Upper lobe of left lung (tissue), 6 donors: ENCODE data around the gene PNPT1. TPM values are rescaled to one million over a fixed set of nuclear protein-coding genes. Genes with fewer than 3 reads are reported as not detected.
A peak's percentile ranks its signal among the peaks of the same experiment; 100 is the strongest.
"Not testable (repeated sequence)": the region's sequence is repeated elsewhere in the genome, so short reads cannot be mapped to it uniquely, and the experiment has no call there.

Experiments used
- ATAC-seq, 2 donors: fragments of 200-7000 bp; cut with Tn5 transposase; one replicate each; pipeline ENCODE4 v1.9.1; 2022; ENCODE audit warnings: mild to moderate bottlenecking in 2 of 2, moderate library complexity in 2 of 2; ENCODE audit not compliant: low FRiP score in 2 of 2
- DNase-seq, 2 donors: peaks; one replicate each; pipeline ENCODE4 v3.0.0-alpha.2; 2019 to 2020
- H3K27ac ChIP-seq, 4 donors: fragments of 200-600 bp; sonication (generic); one replicate each; pipeline ENCODE4 v1.5.1; 2016 to 2019
- H3K27me3 ChIP-seq, 4 donors: fragments of 200-600 bp; sonication (generic); one replicate each; pipeline ENCODE4 v1.5.1; 2017 to 2019
- H3K36me3 ChIP-seq, 4 donors: fragments of 200-600 bp; sonication (generic); one replicate each; pipeline ENCODE4 v1.5.1; 2016 to 2019
- H3K4me1 ChIP-seq, 4 donors: fragments of 200-600 bp; sonication (generic); one replicate each; pipeline ENCODE4 v1.5.1; 2018 to 2019
- H3K4me3 ChIP-seq, 4 donors: fragments of 200-600 bp; sonication (generic); one replicate each; pipeline ENCODE4 v1.5.1; 2017 to 2019; ENCODE audit warnings: mild to moderate bottlenecking in 2 of 4, moderate library complexity in 1 of 4
- H3K9me3 ChIP-seq, 4 donors: fragments of 200-600 bp; sonication (generic); one replicate each; pipeline ENCODE4 v1.5.1; 2018 to 2019
- EP300 ChIP-seq, 4 donors: sonication (generic); formaldehyde crosslinking; IDR thresholded peaks; one replicate each; pipeline ENCODE4 v1.5.1; 2017; ENCODE audit warnings: antibody characterized with exemption in 4 of 4, control low read depth in 2 of 4
- POLR2A ChIP-seq, 4 donors: fragments of 450-650 bp; IDR thresholded peaks; one replicate each; pipeline ENCODE4 v1.5.1; 2016 to 2017; ENCODE audit warnings: antibody characterized with exemption in 4 of 4, mild to moderate bottlenecking in 2 of 4
- POLR2AphosphoS5 ChIP-seq, 2 donors: sonication (generic); formaldehyde crosslinking; IDR thresholded peaks; one replicate each; pipeline ENCODE4 v1.5.1; 2017; ENCODE audit warnings: antibody characterized with exemption in 2 of 2
- WGBS, 2 donors: methylation state at CpG; one replicate each; pipeline ENCODE4 v1.1.5; 2017 to 2018; 5-methylcytosine and 5-hydroxymethylcytosine counted together
- total RNA-seq, 6 donors: library from RNA; depleted of rRNA in 4 of 6; stranded (reverse); fragments of >200 nt in 4 of 6; gene quantifications; one replicate each; pipeline versions ENCODE4 v1.1.0 to v1.2.1, GENCODE V29; 2016 to 2021
- TF ChIP-seq, protein P1 (sequence below), 6 experiments: fragments of 450-650 bp in 4 of 6; fragments of 200-600 bp in 2 of 6; sonication (generic) in 2 of 6; IDR thresholded peaks; one replicate each; pipeline ENCODE4 v1.5.1; 2016 to 2019; ENCODE audit warnings: antibody characterized with exemption in 6 of 6
- donor health status: DM: no; HTN: no; CAD: no; lungs with moderate emphysema.
- donor health status: DM: no; HTN: yes; CAD: no; lungs with severe emphysema.

PNPT1 gene
- total RNA-seq, 6 donors from 2014 or later, result 12.6 to 23.3 (median 15.1) TPM

DNA sequence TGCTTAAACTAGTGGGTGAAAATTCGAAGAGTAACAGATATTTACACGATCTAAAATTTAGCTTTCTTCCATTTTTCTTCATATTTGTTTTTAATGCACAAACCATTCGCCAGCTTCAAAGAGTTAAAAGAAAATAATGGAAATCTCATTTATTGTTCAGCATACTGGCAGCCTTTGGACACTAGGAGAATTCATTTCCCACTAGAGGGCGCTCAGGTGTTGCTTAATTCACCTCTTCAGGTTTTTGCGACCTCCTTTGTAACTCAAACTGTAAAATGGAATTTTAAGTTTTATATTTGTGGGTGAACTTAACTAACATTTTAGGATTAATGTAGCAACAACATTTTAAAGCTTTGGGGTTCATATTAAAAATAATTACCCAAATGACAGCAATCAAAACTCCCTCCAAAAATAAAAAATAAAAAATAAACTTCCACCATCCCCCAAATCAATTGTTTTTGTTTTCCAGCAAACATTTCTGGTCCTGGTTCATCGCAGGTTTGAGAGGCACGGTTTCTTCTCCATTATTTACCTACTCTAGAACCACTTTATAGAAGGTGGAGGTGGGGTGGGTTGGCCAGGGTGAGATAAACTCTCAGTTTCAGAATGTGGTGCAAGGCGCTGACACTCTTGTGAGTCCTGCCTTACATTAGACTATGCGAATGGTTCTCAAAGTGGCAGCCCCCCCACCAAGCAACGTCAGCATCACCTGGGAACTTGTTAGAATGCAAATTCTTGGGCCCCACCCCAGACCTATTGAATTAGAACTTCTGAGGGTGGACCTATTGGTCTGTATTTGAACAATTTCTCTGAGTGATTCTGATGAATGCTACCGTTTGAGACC is 24.7 kb upstream of the PNPT1 start:
- ATAC-seq (peak in 1 of 2 donors; percentile 77), DNase-seq (peak in 1 of 2 donors; percentile 37)
- Histone ChIP-seq H3K27ac (no peak overlapping the region), H3K4me3 (no peak overlapping the region), H3K9me3 (no peaks in the 10 kb centered on the region), H3K36me3 (no peaks in the 10 kb centered on the region), H3K27me3 (no peaks in the 10 kb centered on the region), H3K4me1 (no peaks in the 10 kb centered on the region)
- whole genome bisulfite sequencing, 2 donors, result 24 to 25% methylated on average over 11 of the region's 11 CpGs
- TF ChIP-seq POLR2A (IDR thresholded peaks at IDR 0.05), result no peak
- TF ChIP-seq, protein P1, sequence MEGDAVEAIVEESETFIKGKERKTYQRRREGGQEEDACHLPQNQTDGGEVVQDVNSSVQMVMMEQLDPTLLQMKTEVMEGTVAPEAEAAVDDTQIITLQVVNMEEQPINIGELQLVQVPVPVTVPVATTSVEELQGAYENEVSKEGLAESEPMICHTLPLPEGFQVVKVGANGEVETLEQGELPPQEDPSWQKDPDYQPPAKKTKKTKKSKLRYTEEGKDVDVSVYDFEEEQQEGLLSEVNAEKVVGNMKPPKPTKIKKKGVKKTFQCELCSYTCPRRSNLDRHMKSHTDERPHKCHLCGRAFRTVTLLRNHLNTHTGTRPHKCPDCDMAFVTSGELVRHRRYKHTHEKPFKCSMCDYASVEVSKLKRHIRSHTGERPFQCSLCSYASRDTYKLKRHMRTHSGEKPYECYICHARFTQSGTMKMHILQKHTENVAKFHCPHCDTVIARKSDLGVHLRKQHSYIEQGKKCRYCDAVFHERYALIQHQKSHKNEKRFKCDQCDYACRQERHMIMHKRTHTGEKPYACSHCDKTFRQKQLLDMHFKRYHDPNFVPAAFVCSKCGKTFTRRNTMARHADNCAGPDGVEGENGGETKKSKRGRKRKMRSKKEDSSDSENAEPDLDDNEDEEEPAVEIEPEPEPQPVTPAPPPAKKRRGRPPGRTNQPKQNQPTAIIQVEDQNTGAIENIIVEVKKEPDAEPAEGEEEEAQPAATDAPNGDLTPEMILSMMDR (IDR thresholded peaks at IDR 0.05), result peak in 5 of 6 experiments; percentile 61 to 78 (median 67)
- no peak for TF ChIP-seq EP300 (IDR thresholded peaks at IDR 0.05)
- no peak for TF ChIP-seq POLR2AphosphoS5 (IDR thresholded peaks at IDR 0.05)

DNA sequence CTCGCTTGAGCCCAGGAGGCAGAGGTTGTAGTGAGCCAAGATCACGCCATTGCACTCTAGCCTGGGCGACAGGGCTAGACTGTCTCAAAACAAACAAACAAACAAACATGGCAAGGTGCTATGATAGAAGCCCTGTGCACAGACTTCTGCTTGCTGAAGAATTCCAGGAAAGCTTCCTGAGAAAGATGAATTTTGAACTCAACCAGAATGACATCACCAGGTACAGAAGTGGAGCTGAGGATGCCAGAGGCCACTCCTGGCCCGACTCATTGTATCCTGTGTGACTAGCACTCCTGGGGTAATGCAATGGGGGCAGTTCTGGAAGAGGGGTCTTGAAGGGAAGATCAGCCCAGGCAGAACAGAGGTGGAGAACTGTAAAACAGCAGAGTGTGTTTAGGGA is 22.0 kb upstream of the PNPT1 start:
- ATAC-seq, result no peak

DNA sequence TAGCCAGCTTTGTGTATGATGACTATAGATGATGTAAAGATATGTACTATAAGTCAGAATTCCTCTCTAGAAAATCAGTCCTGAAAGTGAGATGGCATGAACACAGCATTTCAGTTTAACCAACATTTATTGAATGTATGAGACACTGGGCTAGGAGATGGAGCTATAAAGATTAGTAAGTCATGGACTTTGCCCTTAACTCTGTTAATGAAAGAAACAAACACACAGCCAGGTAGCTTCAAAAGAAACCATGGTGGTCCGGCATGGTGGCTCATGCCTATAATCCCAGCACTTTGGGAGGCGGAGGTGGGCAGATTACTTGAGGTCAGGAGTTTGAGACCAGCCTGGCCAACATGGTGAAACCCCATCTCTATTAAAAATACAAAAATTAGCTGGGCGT is 21.5 kb upstream of the PNPT1 start:
- H3K36me3 ChIP-seq, ATAC-seq: not testable (repeated sequence)
- WGBS, 2 donors, result 87 to 96% methylated on average over 3 of the region's 3 CpGs

More for the DNA sequence above, 22.0 kb upstream of the PNPT1 start:
- H3K27me3 ChIP-seq, result no peaks in the 10 kb centered on the region
- no peaks in the 10 kb centered on the region for H3K9me3 ChIP-seq
- no peak for DNase-seq
- WGBS, 2 donors, result 81% methylated on average over 4 of the region's 4 CpGs
- TF ChIP-seq, protein P1 (IDR thresholded peaks at IDR 0.05), result no peak
- TF ChIP-seq POLR2A (IDR thresholded peaks at IDR 0.05) (no peak), EP300 (IDR thresholded peaks at IDR 0.05) (no peak), POLR2AphosphoS5 (IDR thresholded peaks at IDR 0.05) (no peak)
- no peaks in the 10 kb centered on the region for H3K4me1 ChIP-seq
- H3K36me3 ChIP-seq, result no peaks in the 10 kb centered on the region
- H3K27ac ChIP-seq, result no peak overlapping the region
- H3K4me3 ChIP-seq, result no peak overlapping the region

DNA sequence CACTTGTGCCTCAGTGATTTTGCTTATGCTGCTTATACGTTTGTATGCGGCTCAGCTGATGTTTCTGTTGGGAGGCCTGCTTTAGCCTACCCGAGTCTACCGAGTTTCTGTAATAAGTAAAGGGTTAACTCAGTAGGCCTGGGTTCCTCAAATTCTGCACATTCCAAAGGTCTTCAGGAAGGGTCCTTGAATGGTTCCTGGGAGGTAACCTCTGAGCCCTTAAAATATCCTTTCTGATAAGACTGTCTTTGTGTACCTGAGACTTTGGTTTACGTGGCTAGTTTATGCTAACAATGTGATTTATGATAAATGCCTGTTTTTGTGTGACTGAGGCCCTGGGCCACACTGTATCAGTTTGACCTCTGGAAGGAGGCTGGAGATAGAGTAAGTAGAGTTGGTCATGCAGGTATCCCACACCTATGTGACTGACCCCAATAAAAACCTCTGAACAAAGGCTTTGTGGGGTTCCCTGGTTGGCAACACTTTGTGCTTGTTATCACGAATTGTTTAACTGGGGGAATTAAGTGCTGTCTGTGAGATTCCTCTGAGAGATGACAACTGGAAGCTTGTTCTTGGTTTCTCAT is 18.9 kb upstream of the PNPT1 start:
- 63% methylated on average over 5 to 6 of the region's 6 CpGs for WGBS, 2 donors
- TF ChIP-seq POLR2A (IDR thresholded peaks at IDR 0.05) (no peak), EP300 (IDR thresholded peaks at IDR 0.05) (no peak), POLR2AphosphoS5 (IDR thresholded peaks at IDR 0.05) (no peak)
- TF ChIP-seq, protein P1 (IDR thresholded peaks at IDR 0.05), result no peak
- no peaks in the 10 kb centered on the region for H3K27me3 ChIP-seq
- ATAC-seq (no peak), DNase-seq (no peak)
- no peaks in the 10 kb centered on the region for H3K36me3 ChIP-seq
- no peaks in the 10 kb centered on the region for H3K9me3 ChIP-seq
- no peak overlapping the region for H3K4me3 ChIP-seq
- no peak overlapping the region for H3K27ac ChIP-seq
- no peaks in the 10 kb centered on the region for H3K4me1 ChIP-seq

More for the DNA sequence above, 21.5 kb upstream of the PNPT1 start:
- H3K27me3 ChIP-seq, H3K4me1 ChIP-seq, H3K4me3 ChIP-seq, H3K27ac ChIP-seq, H3K9me3 ChIP-seq, DNase-seq: not testable (repeated sequence)

DNA sequence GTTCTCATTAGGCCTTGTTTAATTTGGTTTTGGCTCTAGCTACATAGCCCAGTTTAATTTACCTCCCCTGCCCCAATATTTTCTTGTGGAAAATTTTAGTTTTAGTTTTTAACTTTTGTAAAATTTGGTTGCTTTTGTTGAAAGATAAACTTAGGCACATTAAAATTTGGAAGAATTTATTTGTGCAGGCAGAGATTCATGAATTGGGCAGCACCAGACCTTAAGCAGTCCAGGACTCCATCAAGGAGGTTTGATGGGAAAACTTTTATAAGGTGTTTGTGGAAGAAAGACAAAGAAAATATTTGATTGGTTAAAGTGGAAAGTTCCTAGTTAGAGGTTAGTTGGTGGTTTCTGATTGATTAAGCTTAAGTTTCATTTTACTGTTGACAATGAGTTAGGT is 16.4 kb upstream of the PNPT1 start:
- Histone ChIP-seq H3K9me3 (no peaks in the 10 kb centered on the region), H3K27ac (no peak overlapping the region), H3K27me3 (no peaks in the 10 kb centered on the region), H3K4me3 (no peak overlapping the region), H3K36me3 (no peaks in the 10 kb centered on the region), H3K4me1 (no peaks in the 10 kb centered on the region)
- DNase-seq (no peak), ATAC-seq (no peak)
- TF ChIP-seq, protein P1 (IDR thresholded peaks at IDR 0.05), result no peak
- no peak for TF ChIP-seq EP300 (IDR thresholded peaks at IDR 0.05)
- no peak for TF ChIP-seq POLR2A (IDR thresholded peaks at IDR 0.05)
- no peak for TF ChIP-seq POLR2AphosphoS5 (IDR thresholded peaks at IDR 0.05)
